ENCODE measurements around the gene PSMB7.

- TF ChIP-seq POLR2AphosphoS5 (IDR thresholded peaks at IDR 0.05; ENCODE audit: borderline replicate concordance, low read depth, low read length), result no peak
- no peak for TF ChIP-seq EZH2 (IDR thresholded peaks at IDR 0.05)
- no peak for TF ChIP-seq FOXP2 (optimal IDR thresholded peaks at IDR 0.05; ENCODE audit: control extremely low read depth, extremely low read length, insufficient read depth)
These were observed 73.6 kb downstream of the PSMB7 start for GRCh38 chr9:124341455-124342170.

All from SK-N-MC (cell line).